HepG2 (cell line): ENCODE measurements around the gene PRR30. TPM values are rescaled to one million over a fixed set of nuclear protein-coding genes. Genes with fewer than 3 reads are reported as not detected.
A peak's percentile ranks its signal among the peaks of the same experiment; 100 is the strongest.

Experiments used
- ARID2 ChIP-seq: sonication (generic); formaldehyde crosslinking; IDR thresholded peaks from 2 replicates; pipeline ENCODE4 v1.8.1; 2022; ENCODE audit warnings: mild to moderate bottlenecking, missing genetic modification reagents, borderline replicate concordance
- CBX2 ChIP-seq, 2 experiments: fragments of 200-600 bp in 1 of 2; sonication (generic); formaldehyde crosslinking in 1 of 2; IDR thresholded peaks; 2 replicates each; pipeline versions ENCODE4 v1.7.0 to v1.8.1; 2018 to 2022; ENCODE audit warnings: low read depth in 2 of 2, low read length in 1 of 2, mild to moderate bottlenecking in 1 of 2, missing genetic modification reagents in 1 of 2
- FOXK2 ChIP-seq: fragments of 450-650 bp; IDR thresholded peaks from 2 replicates; pipeline ENCODE4 v1.6.1; 2016
- GABPB1 ChIP-seq: IDR thresholded peaks from 2 replicates; pipeline ENCODE4 v1.6.1; 2016; ENCODE audit warnings: mild to moderate bottlenecking, missing genetic modification reagents, moderate library complexity, missing compliant biosample characterization
- JUND ChIP-seq: sonication (generic); formaldehyde crosslinking; IDR thresholded peaks from 2 replicates; pipeline ENCODE4 v1.8.0; 2022; ENCODE audit warnings: mild to moderate bottlenecking, missing genetic modification reagents
- THAP11 ChIP-seq: IDR thresholded peaks from 2 replicates; pipeline ENCODE4 v1.6.1; 2016; ENCODE audit warnings: missing biosample characterization, missing genetic modification reagents
- ZKSCAN5 ChIP-seq: sonication (generic); formaldehyde crosslinking; IDR thresholded peaks from 2 replicates; pipeline ENCODE4 v1.5.1; 2020; ENCODE audit warnings: mild to moderate bottlenecking, missing genetic modification reagents
- ZMYM3 ChIP-seq: sonication (generic); formaldehyde crosslinking; IDR thresholded peaks from 2 replicates; pipeline ENCODE4 v1.5.1; 2020; ENCODE audit warnings: mild to moderate bottlenecking, missing genetic modification reagents
- ZNF326 ChIP-seq: sonication (generic); formaldehyde crosslinking; IDR thresholded peaks from 2 replicates; pipeline ENCODE4 v1.4.0; 2020; ENCODE audit warnings: missing genetic modification reagents, borderline replicate concordance
- polyA plus RNA-seq, 8 experiments: library from polyadenylated mRNA; depleted of rRNA in 3 of 8; stranded (reverse) in 7 of 8; unstranded in 1 of 8; fragments of >200 nt; fragmentation: Illumina TruSeq in 4 of 8; extraction: Trizol in 4 of 8; gene quantifications; 2 replicates each; pipeline versions ENCODE4 v1.2.1 to v1.2.3, GENCODE V29; 2011 to 2016; ENCODE audit warnings: low read depth in 4 of 8, missing spikeins in 1 of 8, mixed read lengths in 1 of 8; ENCODE audit not compliant: insufficient read depth in 1 of 8
- total RNA-seq, 5 experiments: library from RNA; depleted of rRNA; stranded (reverse); fragments of >200 nt; fragmentation: Illumina TruSeq; extraction: Trizol; gene quantifications; 2 replicates each; pipeline ENCODE4 v1.2.3, GENCODE V29; 2016; ENCODE audit warnings: low read depth in 1 of 5
- TF ChIP-seq, protein P1 (sequence below): sonication (generic); formaldehyde crosslinking; conservative IDR thresholded peaks from 2 replicates; pipeline ENCODE4 v1.5.0; 2020; ENCODE audit warnings: missing genetic modification reagents
- TF ChIP-seq, protein P2 (sequence below): sonication (generic); formaldehyde crosslinking; IDR thresholded peaks from 2 replicates; pipeline ENCODE4 v1.5.0; 2020; ENCODE audit warnings: mild to moderate bottlenecking, missing genetic modification reagents
- TF ChIP-seq, protein P3 (sequence below): IDR thresholded peaks from 2 replicates; pipeline ENCODE4 v1.6.1; 2016; ENCODE audit warnings: mild to moderate bottlenecking
- TF ChIP-seq, protein P4 (sequence below): sonication (generic); formaldehyde crosslinking; IDR thresholded peaks from 2 replicates; pipeline ENCODE4 v1.4.0; 2020; ENCODE audit warnings: mild to moderate bottlenecking, low read depth, missing genetic modification reagents
- TF ChIP-seq, protein P5 (sequence below): sonication (generic); formaldehyde crosslinking; IDR thresholded peaks from 2 replicates; pipeline ENCODE4 v1.4.0; 2020; ENCODE audit warnings: missing genetic modification reagents
- TF ChIP-seq, protein P6 (sequence below): sonication (generic); formaldehyde crosslinking; IDR thresholded peaks from 2 replicates; pipeline ENCODE4 v1.4.0; 2020; ENCODE audit warnings: missing genetic modification reagents
- TF ChIP-seq, protein P7 (sequence below): sonication (generic); formaldehyde crosslinking; IDR thresholded peaks from 2 replicates; pipeline ENCODE4 v1.5.0; 2020; ENCODE audit warnings: mild to moderate bottlenecking, missing genetic modification reagents, borderline replicate concordance

PRR30 gene
- total and polyA plus RNA-seq, 2 of the 13 experiments (the other 11 are each of a cell fraction or from before 2014, with no cell fraction given), result not detected

DNA sequence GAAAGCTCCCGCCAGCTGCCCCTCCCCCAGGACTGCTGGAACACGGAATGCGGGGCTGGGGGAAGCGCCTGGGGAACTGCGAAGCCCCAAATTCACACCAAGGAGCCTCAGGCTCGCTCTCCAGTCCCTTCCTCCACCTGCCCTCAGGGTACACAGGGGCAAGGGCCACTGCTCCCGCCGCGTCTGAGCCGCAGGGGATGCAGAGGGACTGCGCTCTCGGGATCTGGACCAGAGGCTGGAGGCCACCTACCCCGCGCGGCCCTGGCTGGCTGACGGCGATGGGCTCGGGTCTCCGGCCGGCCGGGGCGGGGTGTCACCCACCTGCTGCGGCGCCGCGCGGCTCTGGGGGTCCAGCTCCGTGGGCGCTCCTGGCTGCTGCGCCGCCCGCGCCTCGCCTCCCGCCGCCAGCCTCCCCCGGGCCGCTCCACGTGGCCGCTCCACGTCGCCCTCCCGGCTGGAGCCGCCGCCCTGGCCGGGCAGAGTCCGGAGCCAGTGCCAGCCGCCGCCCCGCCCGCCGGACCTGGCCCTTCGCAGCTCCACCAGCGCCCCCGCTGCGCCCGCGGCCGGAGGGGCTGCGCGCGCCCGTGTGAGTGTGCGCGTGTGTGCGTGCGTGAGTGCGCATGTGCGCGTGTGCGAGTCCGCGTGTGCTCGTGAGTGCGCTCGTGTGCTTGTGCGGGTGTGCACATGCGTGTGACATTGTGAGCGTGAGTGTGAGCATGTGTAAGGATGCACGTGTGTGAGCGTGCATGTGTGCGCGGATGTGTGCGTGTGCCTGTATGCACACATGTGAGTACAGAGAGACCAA lies 20.5 kb downstream of the PRR30 start, which contains the start of gene CGREF1 (continued):
- TF ChIP-seq, protein P1, sequence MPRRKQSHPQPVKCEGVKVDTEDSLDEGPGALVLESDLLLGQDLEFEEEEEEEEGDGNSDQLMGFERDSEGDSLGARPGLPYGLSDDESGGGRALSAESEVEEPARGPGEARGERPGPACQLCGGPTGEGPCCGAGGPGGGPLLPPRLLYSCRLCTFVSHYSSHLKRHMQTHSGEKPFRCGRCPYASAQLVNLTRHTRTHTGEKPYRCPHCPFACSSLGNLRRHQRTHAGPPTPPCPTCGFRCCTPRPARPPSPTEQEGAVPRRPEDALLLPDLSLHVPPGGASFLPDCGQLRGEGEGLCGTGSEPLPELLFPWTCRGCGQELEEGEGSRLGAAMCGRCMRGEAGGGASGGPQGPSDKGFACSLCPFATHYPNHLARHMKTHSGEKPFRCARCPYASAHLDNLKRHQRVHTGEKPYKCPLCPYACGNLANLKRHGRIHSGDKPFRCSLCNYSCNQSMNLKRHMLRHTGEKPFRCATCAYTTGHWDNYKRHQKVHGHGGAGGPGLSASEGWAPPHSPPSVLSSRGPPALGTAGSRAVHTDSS (CRISPR knock-in tag), result no peak
- TF ChIP-seq ARID2 (CRISPR knock-in tag) (no peak), ZNF326 (CRISPR knock-in tag) (no peak), FOXK2 (no peak), CBX2 (IDR thresholded peaks at IDR 0.05; ENCODE audit: low read depth, low read length) (no peak), CBX2 (CRISPR knock-in tag; IDR thresholded peaks at IDR 0.05; ENCODE audit: low read depth) (no peak), THAP11 (no peak), ZKSCAN5 (CRISPR knock-in tag) (no peak), GABPB1 (peak; percentile 54; the same call in 1 of the 2 replicates), JUND (CRISPR knock-in tag) (no peak), ZMYM3 (CRISPR knock-in tag) (peak; percentile 50; the same call in 1 of the 2 replicates)
- TF ChIP-seq, protein P2, sequence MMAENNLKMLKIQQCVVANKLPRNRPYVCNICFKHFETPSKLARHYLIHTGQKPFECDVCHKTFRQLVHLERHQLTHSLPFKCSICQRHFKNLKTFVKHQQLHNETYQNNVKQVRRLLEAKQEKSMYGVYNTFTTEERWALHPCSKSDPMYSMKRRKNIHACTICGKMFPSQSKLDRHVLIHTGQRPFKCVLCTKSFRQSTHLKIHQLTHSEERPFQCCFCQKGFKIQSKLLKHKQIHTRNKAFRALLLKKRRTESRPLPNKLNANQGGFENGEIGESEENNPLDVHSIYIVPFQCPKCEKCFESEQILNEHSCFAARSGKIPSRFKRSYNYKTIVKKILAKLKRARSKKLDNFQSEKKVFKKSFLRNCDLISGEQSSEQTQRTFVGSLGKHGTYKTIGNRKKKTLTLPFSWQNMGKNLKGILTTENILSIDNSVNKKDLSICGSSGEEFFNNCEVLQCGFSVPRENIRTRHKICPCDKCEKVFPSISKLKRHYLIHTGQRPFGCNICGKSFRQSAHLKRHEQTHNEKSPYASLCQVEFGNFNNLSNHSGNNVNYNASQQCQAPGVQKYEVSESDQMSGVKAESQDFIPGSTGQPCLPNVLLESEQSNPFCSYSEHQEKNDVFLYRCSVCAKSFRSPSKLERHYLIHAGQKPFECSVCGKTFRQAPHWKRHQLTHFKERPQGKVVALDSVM (CRISPR knock-in tag), result peak; percentile 47; the same call in 1 of the 2 replicates
- TF ChIP-seq, protein P3, sequence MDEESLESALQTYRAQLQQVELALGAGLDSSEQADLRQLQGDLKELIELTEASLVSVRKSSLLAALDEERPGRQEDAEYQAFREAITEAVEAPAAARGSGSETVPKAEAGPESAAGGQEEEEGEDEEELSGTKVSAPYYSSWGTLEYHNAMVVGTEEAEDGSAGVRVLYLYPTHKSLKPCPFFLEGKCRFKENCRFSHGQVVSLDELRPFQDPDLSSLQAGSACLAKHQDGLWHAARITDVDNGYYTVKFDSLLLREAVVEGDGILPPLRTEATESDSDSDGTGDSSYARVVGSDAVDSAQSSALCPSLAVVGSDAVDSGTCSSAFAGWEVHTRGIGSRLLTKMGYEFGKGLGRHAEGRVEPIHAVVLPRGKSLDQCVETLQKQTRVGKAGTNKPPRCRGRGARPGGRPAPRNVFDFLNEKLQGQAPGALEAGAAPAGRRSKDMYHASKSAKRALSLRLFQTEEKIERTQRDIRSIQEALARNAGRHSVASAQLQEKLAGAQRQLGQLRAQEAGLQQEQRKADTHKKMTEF (CRISPR knock-in tag), result 0 out of 2 replicates have a peak, but pooled peaks have one; percentile 20
- TF ChIP-seq, protein P4, sequence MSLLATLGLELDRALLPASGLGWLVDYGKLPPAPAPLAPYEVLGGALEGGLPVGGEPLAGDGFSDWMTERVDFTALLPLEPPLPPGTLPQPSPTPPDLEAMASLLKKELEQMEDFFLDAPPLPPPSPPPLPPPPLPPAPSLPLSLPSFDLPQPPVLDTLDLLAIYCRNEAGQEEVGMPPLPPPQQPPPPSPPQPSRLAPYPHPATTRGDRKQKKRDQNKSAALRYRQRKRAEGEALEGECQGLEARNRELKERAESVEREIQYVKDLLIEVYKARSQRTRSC (CRISPR knock-in tag), result no peak
- TF ChIP-seq, protein P5, sequence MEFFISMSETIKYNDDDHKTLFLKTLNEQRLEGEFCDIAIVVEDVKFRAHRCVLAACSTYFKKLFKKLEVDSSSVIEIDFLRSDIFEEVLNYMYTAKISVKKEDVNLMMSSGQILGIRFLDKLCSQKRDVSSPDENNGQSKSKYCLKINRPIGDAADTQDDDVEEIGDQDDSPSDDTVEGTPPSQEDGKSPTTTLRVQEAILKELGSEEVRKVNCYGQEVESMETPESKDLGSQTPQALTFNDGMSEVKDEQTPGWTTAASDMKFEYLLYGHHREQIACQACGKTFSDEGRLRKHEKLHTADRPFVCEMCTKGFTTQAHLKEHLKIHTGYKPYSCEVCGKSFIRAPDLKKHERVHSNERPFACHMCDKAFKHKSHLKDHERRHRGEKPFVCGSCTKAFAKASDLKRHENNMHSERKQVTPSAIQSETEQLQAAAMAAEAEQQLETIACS (CRISPR knock-in tag), result peak; percentile 89
- TF ChIP-seq, protein P6, sequence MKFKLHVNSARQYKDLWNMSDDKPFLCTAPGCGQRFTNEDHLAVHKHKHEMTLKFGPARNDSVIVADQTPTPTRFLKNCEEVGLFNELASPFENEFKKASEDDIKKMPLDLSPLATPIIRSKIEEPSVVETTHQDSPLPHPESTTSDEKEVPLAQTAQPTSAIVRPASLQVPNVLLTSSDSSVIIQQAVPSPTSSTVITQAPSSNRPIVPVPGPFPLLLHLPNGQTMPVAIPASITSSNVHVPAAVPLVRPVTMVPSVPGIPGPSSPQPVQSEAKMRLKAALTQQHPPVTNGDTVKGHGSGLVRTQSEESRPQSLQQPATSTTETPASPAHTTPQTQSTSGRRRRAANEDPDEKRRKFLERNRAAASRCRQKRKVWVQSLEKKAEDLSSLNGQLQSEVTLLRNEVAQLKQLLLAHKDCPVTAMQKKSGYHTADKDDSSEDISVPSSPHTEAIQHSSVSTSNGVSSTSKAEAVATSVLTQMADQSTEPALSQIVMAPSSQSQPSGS (CRISPR knock-in tag), result no peak
- TF ChIP-seq, protein P7, sequence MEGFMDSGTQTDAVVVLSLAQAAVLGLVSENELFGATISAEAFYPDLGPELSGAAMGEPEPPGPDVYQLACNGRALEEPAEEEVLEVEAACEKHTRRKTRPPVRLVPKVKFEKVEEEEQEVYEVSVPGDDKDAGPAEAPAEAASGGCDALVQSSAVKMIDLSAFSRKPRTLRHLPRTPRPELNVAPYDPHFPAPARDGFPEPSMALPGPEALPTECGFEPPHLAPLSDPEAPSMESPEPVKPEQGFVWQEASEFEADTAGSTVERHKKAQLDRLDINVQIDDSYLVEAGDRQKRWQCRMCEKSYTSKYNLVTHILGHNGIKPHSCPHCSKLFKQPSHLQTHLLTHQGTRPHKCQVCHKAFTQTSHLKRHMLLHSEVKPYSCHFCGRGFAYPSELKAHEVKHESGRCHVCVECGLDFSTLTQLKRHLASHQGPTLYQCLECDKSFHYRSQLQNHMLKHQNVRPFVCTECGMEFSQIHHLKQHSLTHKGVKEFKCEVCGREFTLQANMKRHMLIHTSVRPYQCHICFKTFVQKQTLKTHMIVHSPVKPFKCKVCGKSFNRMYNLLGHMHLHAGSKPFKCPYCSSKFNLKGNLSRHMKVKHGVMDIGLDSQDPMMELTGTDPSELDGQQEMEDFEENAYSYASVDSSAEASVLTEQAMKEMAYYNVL (CRISPR knock-in tag), result peak; percentile 65; the same call in 1 of the 2 replicates
